ENCODE measurements around the gene ZNF728.
A peak's percentile ranks its signal among the peaks of the same experiment; 100 is the strongest.
"Not testable (repeated sequence)": the region's sequence is repeated elsewhere in the genome, so short reads cannot be mapped to it uniquely, and the experiment has no call there.

The ZNF728 gene

GRCh38 chr19:23002690-23003422, at the start of gene ZNF728:
ZNF728 (minus strand) TSS chr19:23003176; CDS start chr19:23003030, 146 bp downstream.
- DNase-seq, result no peak

DNA sequence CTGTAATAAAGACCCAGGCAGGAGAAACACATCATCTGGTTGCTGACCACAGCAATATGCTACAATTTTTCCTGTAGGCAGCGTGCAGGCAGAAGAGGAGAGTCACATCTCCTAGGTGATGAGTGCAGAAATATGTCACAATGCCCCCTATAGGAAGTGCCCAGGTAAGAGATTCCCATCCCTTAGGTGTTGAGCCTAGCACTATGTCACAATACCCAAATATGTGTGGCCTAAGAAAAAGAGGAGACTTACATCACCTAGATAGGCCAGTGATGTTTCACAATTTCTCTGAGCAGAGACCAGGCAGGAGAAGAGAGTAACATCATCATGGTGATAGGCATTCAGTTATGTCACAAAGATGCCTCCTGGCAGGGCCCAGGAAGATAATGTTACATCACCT, 49.4 kb upstream of the ZNF728 start:
- DNase-seq, result no peak

GRCh38 chr19:23049256-23049655, 46.3 kb upstream of the ZNF728 start:
- no peak for DNase-seq

- DNase-seq, result no peak
These were observed 43.8 kb upstream of the ZNF728 start for GRCh38 chr19:23046743-23047142.

- DNase-seq, result no peak
These were observed 30.7 kb upstream of the ZNF728 start for GRCh38 chr19:23033721-23034120.

DNA sequence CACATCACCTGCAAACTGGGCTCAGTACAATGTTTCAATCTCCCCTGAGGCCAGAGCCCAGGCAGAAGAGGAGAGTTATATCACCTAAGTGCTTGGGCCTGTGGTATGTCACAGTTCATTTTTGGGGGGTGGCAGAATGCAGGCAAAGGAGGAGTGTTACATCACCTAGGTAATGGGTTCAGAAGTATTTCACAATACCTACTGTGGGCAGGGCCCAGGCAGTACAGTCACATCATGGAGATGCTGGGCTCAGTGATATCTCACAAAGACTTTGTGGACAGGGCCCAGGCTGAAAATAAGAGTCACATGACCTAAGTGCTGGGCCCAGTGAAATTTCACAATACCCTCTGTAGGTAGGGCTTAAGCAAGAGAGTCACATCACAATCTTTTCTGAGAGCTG, 12.7 kb upstream of the ZNF728 start:
- no peak for DNase-seq

DNA sequence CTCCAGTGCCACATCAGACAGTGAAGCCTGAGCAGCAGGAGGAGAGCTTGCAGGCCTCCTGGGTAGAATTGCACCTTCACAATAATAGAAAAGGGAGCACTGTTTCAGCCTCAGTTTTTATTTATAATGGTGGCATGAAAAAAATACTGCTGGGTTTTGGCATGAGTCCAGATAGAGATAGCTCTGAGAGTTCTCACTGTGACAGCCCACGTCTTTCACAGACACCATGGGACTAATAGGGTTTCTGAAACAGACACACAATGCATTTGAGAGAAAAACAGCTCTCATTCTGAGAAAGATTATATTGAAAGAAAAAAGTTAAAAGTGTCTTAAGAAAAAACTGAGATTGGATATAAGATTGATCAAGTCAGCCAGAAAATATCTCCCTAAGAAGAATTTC, 8.0 kb downstream of the ZNF728 start:
- not testable (repeated sequence) for DNase-seq

DNA sequence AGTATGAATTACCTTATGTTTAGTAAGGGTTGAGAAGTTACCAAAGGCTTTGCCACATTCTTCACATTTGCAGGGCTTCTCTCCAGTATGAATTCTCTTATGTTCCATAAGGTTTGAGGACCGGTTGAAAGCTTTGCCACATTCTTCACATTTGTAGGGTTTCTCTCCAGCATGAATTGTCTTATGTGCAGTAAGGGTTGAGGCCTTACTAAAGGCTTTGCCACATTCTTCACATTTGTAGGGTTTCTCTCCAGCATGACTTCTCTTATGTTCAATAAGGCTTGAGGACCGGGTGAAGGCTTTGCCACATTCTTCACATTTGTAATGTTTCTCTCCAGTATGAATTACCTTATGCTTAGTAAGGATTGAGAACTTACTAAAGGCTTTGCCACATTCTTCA, 26.7 kb downstream of the ZNF728 start:
- DNase-seq, result no peak

DNA sequence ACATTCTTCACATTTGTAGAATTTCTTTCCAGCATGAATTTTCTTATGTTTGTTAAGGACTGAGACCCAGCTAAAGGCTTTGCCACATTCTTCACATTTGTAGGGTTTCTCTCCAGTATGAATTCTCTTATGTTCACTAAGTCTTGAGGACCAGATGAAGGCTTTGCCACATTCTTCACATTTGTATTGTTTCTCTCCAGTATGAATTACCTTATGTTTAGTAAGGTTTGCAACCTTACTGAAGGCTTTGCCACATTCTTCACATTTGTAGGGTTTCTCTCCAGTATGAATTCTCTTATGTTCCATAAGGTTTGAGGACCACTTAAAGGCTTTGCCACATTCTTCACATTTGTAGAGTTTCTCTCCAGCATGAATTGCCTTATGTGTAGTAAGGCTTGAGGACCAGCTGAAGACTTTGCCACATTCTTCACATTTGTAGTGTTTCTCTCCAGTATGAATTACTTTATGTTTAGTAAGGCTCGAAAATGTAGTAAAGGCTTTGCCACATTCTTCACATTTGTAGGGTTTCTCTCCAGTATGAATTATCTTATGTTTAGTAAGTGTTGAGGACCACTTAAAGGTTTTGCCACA, 27.3 kb downstream of the ZNF728 start:
- not testable (repeated sequence) for DNase-seq

DNA sequence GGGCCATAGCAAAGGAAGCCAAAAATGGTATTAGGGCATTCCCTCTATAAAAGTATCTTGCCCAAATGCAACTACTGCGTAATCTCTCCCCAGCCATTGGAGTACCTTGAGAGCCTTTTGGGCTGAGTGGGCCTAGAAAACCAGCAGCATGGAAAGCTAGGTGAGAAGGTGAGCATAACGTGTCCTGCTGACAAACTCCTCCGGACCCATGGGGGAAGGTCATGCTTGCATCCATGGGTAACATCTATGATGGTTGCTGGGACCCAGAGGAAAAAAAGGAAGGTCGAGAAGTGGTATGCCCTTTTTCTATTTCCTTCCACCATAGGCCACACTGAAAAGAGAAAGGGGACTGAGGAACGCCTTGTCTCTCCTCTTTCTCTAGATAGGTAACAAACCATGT, 57.4 kb downstream of the ZNF728 start:
- peak; percentile 56 for DNase-seq

DNA sequence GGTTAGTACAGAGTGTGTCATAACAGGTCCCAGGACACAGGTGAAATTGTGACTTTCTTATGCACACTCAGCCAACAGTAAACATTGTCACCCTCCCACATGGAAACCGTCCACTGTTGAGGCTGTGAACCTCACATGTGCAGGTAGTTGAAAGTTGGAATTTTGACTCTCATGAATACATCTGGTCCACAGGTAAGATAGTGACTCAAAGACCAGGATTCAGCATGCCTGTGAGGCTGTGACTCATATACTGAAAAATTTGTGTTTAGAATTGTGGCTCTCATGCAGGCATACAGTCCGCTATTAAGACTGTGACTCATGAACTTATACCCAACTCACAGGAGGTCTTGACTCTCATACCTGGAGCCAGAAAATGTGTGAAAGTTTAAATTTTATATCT, 67.8 kb downstream of the ZNF728 start:
- no peak for DNase-seq

GRCh38 chr19:22927576-22927975, 75.4 kb downstream of the ZNF728 start:
- not testable (repeated sequence) for DNase-seq

DNA sequence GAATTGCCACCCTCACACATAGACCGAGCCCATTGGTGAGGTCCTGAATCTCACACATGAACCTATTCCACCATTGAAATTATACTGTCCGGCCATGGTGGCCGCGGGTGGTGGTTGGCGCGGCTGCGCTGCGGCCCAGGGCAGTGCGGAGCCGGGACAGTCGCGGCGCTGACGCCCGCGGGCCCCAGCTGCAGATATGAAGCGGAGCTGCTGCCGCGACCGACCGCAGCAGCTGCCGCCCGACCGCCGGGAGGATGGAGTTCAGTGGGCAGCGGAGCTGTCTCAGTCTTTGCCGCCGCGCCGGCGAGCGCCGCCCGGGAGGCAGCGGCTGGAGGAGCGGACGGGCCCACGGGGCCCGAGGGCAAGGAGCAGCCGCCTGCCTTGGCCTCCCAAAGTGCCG, 77.8 kb downstream of the ZNF728 start:
- not testable (repeated sequence) for DNase-seq

Measured in DMS53 (cell line).